Heart left ventricle (tissue), 16 donors: ENCODE results near the gene CCBE1. TPM values are rescaled to one million over a fixed set of nuclear protein-coding genes. Genes with fewer than 3 reads are reported as not detected.

Experiments
- ATAC-seq, 4 donors: fragments of 200-7000 bp; cut with Tn5 transposase; one replicate each; pipeline ENCODE4 v1.9.1; 2020 to 2022; ENCODE audit warnings: moderate library complexity in 4 of 4, mild to moderate bottlenecking in 3 of 4, moderate number of reproducible peaks in 1 of 4
- DNase-seq, 5 donors: peaks; one replicate each; pipeline ENCODE4 v3.0.0-alpha.2; 2020
- H3K27ac ChIP-seq, 12 donors: fragments of 200-600 bp; sonication (generic) in 4 of 12; one replicate each; pipeline versions ENCODE4 v1.5.0 to v1.8.0; 2016 to 2022; ENCODE audit warnings: mild to moderate bottlenecking in 2 of 12
- H3K27me3 ChIP-seq, 9 donors: fragments of 200-600 bp; sonication (generic) in 2 of 9; one replicate each; pipeline versions ENCODE4 v1.5.1 to v1.8.0; 2016 to 2022; ENCODE audit warnings: mild to moderate bottlenecking in 3 of 9
- H3K36me3 ChIP-seq, 9 donors: fragments of 200-600 bp; sonication (generic) in 2 of 9; one replicate each; pipeline versions ENCODE4 v1.5.0 to v1.8.0; 2018 to 2022; ENCODE audit warnings: mild to moderate bottlenecking in 2 of 9
- H3K4me1 ChIP-seq, 12 donors: fragments of 200-600 bp; sonication (generic) in 4 of 12; one replicate each; pipeline versions ENCODE4 v1.5.0 to v1.8.0; 2016 to 2022; ENCODE audit warnings: mild to moderate bottlenecking in 3 of 12
- H3K4me3 ChIP-seq, 12 donors: fragments of 200-600 bp; sonication (generic) in 4 of 12; one replicate each; pipeline versions ENCODE4 v1.5.0 to v1.8.0; 2017 to 2022; ENCODE audit warnings: mild to moderate bottlenecking in 9 of 12, moderate library complexity in 4 of 12
- H3K9me3 ChIP-seq, 12 donors: fragments of 200-600 bp; sonication (generic) in 4 of 12; one replicate each; pipeline versions ENCODE4 v1.5.0 to v1.8.0; 2016 to 2022; ENCODE audit warnings: mild to moderate bottlenecking in 1 of 12
- POLR2A ChIP-seq, 2 donors: fragments of 450-650 bp; IDR thresholded peaks; one replicate each; pipeline ENCODE4 v1.6.1; 2017; ENCODE audit warnings: antibody characterized with exemption in 2 of 2, mild to moderate bottlenecking in 2 of 2, moderate library complexity in 2 of 2
- WGBS, 4 donors: extraction: QIAGEN DNeasy Blood & Tissue Kit in 2 of 4; methylation state at CpG; one replicate each; pipeline versions ENCODE4 v1.1.5 to v1.1.7; 2013 to 2018; 5-methylcytosine and 5-hydroxymethylcytosine counted together
- intact Hi-C, 10 donors: fragments of 100-400 bp; cut with DNase I; formaldehyde crosslinking; loops; one replicate each; pipeline versions ENCODE4 v1.11.1 to v1.14.2; 2022
- polyA plus RNA-seq, 2 donors: library from polyadenylated mRNA; stranded (reverse); fragments of 200-250 nt; gene quantifications; one replicate each; pipeline ENCODE4 v1.2.3, GENCODE V29; 2013
- total RNA-seq, 9 donors: library from RNA; depleted of rRNA in 2 of 9; stranded (reverse); fragments of >200 nt in 2 of 9; fragmentation: NEBNext Ultra II Directional in 3 of 9; extraction: Animal tissue kit (Norgen Biotek cat#: 25700) in 3 of 9; gene quantifications; one replicate each; pipeline versions ENCODE4 v1.1.0 to v1.2.4, GENCODE V29; 2016 to 2023
- TF ChIP-seq, protein P1 (sequence below), 12 donors: fragments of 200-600 bp; sonication (generic) in 4 of 12; IDR thresholded peaks; one replicate each; pipeline versions ENCODE4 v1.5.0 to v1.8.0; 2018 to 2022; ENCODE audit warnings: antibody characterized with exemption in 12 of 12, mild to moderate bottlenecking in 5 of 12
- donor health status: ischemic (EF 13 %, LVEDD 7.1; RV severe dilation, severe dysfunction).
- donor health status: healthy with polysubstance abuse.
- donor health status: DM: no; HTN: yes; CAD: no.
- donor health status: DM: no; HTN: no; CAD: no.
- donor health status: ischemic (EF 25% LVEDD 6.9; RV normal size, moderate dysfunction).
- donor health status: ischemic (EF 25% LVEDD 5.7; RV mildly dilated, moderate dysfunction).
- donor health status: healthy.
- donor health status: DM: yes; HTN: yes; CAD: no.
- donor health status: ischemic (EF 35%, LVEDD 5.7; RV mildly dilated, moderate dysfunction).
- donor health status: nonischemic (EF 11% LVEDD 7.7; RV severe dilation, severe dysfunction).
- donor health status: DM: yes; HTN: yes; CAD: no.
- donor health status: PGD.
- donor health status: ischemic (EF 29% LVEDD 5.4; RV normal size, mild dysfunction).
- donor health status: nonischemic (EF 23%, LVEDD 6.1; RV moderate dilation, normal function).

The CCBE1 gene
- total and polyA plus RNA-seq, 11 donors: 0.15 to 6.3 (median 0.74) TPM

DNA sequence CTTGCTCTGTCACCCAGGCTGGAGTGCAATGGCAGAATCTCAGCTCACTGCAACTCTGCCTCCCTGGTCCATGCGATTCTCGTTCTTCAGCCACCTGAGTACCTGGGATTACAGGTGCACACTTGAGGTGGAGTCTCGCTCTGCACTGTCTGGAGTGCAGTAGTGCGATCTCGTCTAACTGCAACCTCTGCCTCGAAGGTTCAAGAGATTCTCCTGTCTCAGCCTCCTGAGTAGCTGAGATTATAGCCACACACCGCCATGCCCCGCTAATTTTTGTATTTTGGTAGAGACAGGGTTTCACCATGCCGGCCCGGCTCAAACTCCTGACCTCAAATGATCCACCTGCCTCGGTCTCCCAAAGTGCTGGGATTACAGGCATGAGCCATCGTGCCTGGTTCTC lies 83.3 kb downstream of the CCBE1 start:
- ATAC-seq: no peak
- no peak overlapping the region for H3K4me3 ChIP-seq
- no peaks in the 10 kb centered on the region for H3K27me3 ChIP-seq
- no peaks in the 10 kb centered on the region for H3K4me1 ChIP-seq
- TF ChIP-seq POLR2A (IDR thresholded peaks at IDR 0.05): no peak
- TF ChIP-seq, protein P1, sequence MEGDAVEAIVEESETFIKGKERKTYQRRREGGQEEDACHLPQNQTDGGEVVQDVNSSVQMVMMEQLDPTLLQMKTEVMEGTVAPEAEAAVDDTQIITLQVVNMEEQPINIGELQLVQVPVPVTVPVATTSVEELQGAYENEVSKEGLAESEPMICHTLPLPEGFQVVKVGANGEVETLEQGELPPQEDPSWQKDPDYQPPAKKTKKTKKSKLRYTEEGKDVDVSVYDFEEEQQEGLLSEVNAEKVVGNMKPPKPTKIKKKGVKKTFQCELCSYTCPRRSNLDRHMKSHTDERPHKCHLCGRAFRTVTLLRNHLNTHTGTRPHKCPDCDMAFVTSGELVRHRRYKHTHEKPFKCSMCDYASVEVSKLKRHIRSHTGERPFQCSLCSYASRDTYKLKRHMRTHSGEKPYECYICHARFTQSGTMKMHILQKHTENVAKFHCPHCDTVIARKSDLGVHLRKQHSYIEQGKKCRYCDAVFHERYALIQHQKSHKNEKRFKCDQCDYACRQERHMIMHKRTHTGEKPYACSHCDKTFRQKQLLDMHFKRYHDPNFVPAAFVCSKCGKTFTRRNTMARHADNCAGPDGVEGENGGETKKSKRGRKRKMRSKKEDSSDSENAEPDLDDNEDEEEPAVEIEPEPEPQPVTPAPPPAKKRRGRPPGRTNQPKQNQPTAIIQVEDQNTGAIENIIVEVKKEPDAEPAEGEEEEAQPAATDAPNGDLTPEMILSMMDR (IDR thresholded peaks at IDR 0.05): no peak
- no peaks in the 10 kb centered on the region for H3K36me3 ChIP-seq
- WGBS, 4 donors: 91 to 97% (median 95%) methylated on average over 12 of the region's 12 CpGs
- H3K9me3 ChIP-seq: no peaks in the 10 kb centered on the region
- intact Hi-C loops: loop anchor here in 1 of 10 donors (10.0 kb wide), 1 partner anchor 159 kb away; no protein-coding TSS in a partner anchor
- H3K27ac ChIP-seq: no peak overlapping the region
- no peak for DNase-seq

DNA sequence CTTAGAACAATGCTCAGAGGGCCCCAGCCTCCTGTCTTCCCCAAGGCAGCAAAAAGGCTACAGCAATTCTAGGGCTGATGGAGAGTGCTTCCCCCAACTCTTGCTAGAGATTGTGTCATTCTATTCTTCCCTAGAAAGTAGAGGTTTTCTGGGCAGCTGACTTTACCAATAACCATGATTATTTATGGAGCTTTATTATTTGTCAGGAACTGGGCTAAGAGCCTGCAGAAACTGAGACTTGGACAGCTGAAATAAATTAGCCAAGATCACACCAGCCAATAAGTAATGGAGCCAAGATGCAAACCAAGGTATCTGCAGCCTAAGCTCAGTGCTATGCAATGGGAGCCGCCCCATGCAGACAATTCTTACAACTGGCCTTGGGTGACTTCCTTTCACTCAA lies 84.8 kb downstream of the CCBE1 start:
- no peaks in the 10 kb centered on the region for H3K27me3 ChIP-seq
- H3K9me3 ChIP-seq: no peaks in the 10 kb centered on the region
- DNase-seq (no peak), ATAC-seq (peak in 1 of 4 donors; percentile 28)
- TF ChIP-seq, protein P1 (IDR thresholded peaks at IDR 0.05): no peak
- TF ChIP-seq POLR2A (IDR thresholded peaks at IDR 0.05): no peak
- no peaks in the 10 kb centered on the region for H3K36me3 ChIP-seq
- 36 to 82% (median 72%) methylated on average over 1 of the region's 1 CpG for WGBS, 4 donors
- intact Hi-C loops: loop anchor here in 1 of 10 donors (10.0 kb wide), 1 partner anchor 158 kb away; no protein-coding TSS in a partner anchor
- no peak overlapping the region for H3K27ac ChIP-seq
- H3K4me1 ChIP-seq: no peaks in the 10 kb centered on the region
- no peak overlapping the region for H3K4me3 ChIP-seq

DNA sequence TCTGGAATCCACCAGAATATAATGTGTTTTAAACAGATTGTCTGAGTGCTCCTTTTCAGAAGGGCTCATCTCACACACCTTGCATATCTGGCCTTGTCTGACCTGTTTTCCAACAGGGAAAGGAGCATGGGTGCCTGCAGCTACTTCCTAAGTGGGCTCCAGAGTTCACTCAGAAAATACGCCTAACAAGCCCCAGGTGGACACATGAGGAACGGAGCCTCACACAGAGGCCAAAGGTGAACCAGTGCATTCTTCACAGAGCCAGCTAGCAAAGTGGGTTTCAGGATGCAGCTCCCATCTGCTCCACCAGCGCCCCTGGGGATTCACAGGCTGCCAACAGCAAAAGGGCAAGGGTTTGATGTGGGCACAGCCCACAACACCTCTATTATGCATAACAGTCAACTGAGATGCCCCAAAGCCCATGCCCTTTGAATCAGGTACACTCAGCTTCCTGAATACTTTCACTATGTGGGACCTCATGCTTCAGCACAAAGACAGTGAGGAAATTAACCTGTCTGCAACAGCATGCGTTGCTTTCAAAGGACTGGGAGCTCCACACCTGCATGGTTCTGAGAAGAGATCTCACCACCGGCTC lies 86.6 kb downstream of the CCBE1 start:
- no peaks in the 10 kb centered on the region for H3K9me3 ChIP-seq
- no peak for ATAC-seq
- no peak for DNase-seq
- TF ChIP-seq POLR2A (IDR thresholded peaks at IDR 0.05): no peak
- TF ChIP-seq, protein P1 (IDR thresholded peaks at IDR 0.05): no peak
- H3K27ac ChIP-seq: no peak overlapping the region
- H3K4me1 ChIP-seq: peaks cover 0 to 16% (median 5%) of the 10 kb centered on the region in 12 donors
- no peaks in the 10 kb centered on the region for H3K27me3 ChIP-seq
- WGBS, 4 donors: 87 to 98% (median 90%) methylated on average over 4 to 5 of the region's 5 CpGs
- H3K4me3 ChIP-seq: no peak overlapping the region
- H3K36me3 ChIP-seq: no peaks in the 10 kb centered on the region
- intact Hi-C loops: loop anchor here in 1 of 10 donors (10.0 kb wide), 1 partner anchor 156 kb away; no protein-coding TSS in a partner anchor

DNA sequence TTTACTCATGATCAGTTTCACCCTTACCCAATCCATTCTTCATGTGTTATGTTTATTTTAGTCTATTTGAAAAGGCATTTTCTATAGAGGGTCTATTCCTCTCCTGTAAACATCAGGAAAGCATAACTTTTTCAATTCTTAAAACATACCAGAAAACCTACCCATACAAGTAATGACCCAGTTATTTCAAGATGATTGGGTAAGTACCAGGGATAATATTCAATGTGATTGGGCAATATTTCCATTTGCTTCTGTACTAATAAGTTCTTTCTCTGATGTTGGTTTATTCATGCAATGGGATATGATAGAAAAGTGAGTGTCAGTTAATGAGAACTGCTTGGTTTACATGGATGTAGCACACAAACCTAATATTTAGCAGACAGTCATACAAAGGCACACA lies 87.6 kb downstream of the CCBE1 start:
- Histone ChIP-seq H3K36me3 (no peaks in the 10 kb centered on the region), H3K27me3 (no peaks in the 10 kb centered on the region), H3K9me3 (no peaks in the 10 kb centered on the region), H3K4me3 (no peak overlapping the region), H3K4me1 (peaks cover 0 to 23% (median 5%) of the 10 kb centered on the region in 12 donors), H3K27ac (no peak overlapping the region)
- DNase-seq: no peak
- ATAC-seq: no peak
- TF ChIP-seq, protein P1 (IDR thresholded peaks at IDR 0.05): no peak
- no peak for TF ChIP-seq POLR2A (IDR thresholded peaks at IDR 0.05)
- intact Hi-C loops: loop anchor here in 4 of 10 donors (5.0 to 10.0 kb wide), 4 partner anchors 57 to 155 kb away; no protein-coding TSS in a partner anchor
